Right lobe of liver (tissue), 6 donors: ENCODE results near the gene LRMDA. TPM values are rescaled to one million over a fixed set of nuclear protein-coding genes. Genes with fewer than 3 reads are reported as not detected.

ENCODE experiments used
- ATAC-seq, 4 donors: fragments of 200-7000 bp; cut with Tn5 transposase; one replicate each; pipeline ENCODE4 v1.9.1; 2020; ENCODE audit warnings: mild to moderate bottlenecking in 4 of 4, moderate library complexity in 4 of 4
- DNase-seq, 3 donors: peaks; one replicate each; pipeline ENCODE4 v3.0.0-alpha.2; 2020
- H3K27ac ChIP-seq, 3 donors: fragments of 200-600 bp; one replicate each; pipeline ENCODE4 v1.8.0; 2022
- H3K27me3 ChIP-seq, 2 donors: fragments of 200-600 bp; one replicate each; pipeline ENCODE4 v1.8.0; 2022
- H3K36me3 ChIP-seq, 4 donors: fragments of 200-600 bp; sonication (generic) in 1 of 4; one replicate each; pipeline versions ENCODE4 v1.5.1 to v1.8.0; 2017 to 2022; ENCODE audit warnings: control low read depth in 1 of 4
- H3K4me1 ChIP-seq, 4 donors: fragments of 200-600 bp; sonication (generic) in 1 of 4; one replicate each; pipeline versions ENCODE4 v1.5.1 to v1.8.0; 2017 to 2022; ENCODE audit warnings: control low read depth in 1 of 4
- H3K4me3 ChIP-seq, 3 donors: fragments of 200-600 bp; one replicate each; pipeline ENCODE4 v1.8.0; 2022
- H3K9me3 ChIP-seq, 4 donors: fragments of 200-600 bp; sonication (generic) in 1 of 4; one replicate each; pipeline versions ENCODE4 v1.5.1 to v1.8.0; 2017 to 2022; ENCODE audit warnings: control low read depth in 1 of 4
- CTCF ChIP-seq, 4 donors: fragments of 200-600 bp in 3 of 4; fragments of 450-650 bp in 1 of 4; IDR thresholded peaks; one replicate each; pipeline versions ENCODE4 v1.5.1 to v1.8.0; 2016 to 2022; ENCODE audit warnings: antibody characterized with exemption in 4 of 4, mild to moderate bottlenecking in 2 of 4
- POLR2A ChIP-seq: fragments of 450-650 bp; IDR thresholded peaks from one replicate; pipeline ENCODE4 v1.6.1; 2017; ENCODE audit warnings: antibody characterized with exemption, mild to moderate bottlenecking
- WGBS: methylation state at CpG from one replicate; pipeline ENCODE4 v1.1.6; 2018; ENCODE audit warnings: low coverage, low lambda C conversion rate; ENCODE audit not compliant: insufficient coverage; ENCODE audit errors: missing lambda C conversion rate; 5-methylcytosine and 5-hydroxymethylcytosine counted together
- intact Hi-C, 2 donors: fragments of 100-400 bp; cut with DNase I; formaldehyde crosslinking; loops; one replicate each; pipeline versions ENCODE4 v1.11.2 to v1.14.1; 2022
- total RNA-seq, 6 experiments: library from RNA; depleted of rRNA in 2 of 6; stranded (reverse); fragments of >200 nt in 2 of 6; fragmentation: NEBNext Ultra II Directional in 3 of 6; extraction: Animal tissue kit (Norgen Biotek cat#: 25700) in 3 of 6; gene quantifications; one replicate each; pipeline versions ENCODE4 v1.1.0 to v1.2.4, GENCODE V29; 2016 to 2023
- donor health status: DM: no; HTN: yes; CAD: no.
- donor health status: DM: no; HTN: no; CAD: no.
- donor health status: DM: no; HTN: no; CAD: no.
- donor health status: DM: no; HTN: yes; CAD: no.
- donor health status: DM: no; HTN: yes; CAD: no.

Gene LRMDA
- total RNA-seq, 6 experiments from 2014 or later = 9.9 to 19.9 (median 16.3) TPM

GRCh38 chr10:76026905-76027304 lies 595.5 kb downstream of the LRMDA start:
- Histone ChIP-seq H3K27me3 (no peaks in the 10 kb centered on the region), H3K9me3 (no peaks in the 10 kb centered on the region), H3K36me3 (no peaks in the 10 kb centered on the region), H3K4me3 (no peak overlapping the region), H3K4me1 (peaks cover 0 to 29% (median 8%) of the 10 kb centered on the region in 4 donors), H3K27ac (peak overlapping the region in 1 of 3 donors; percentile 37)
- DNase-seq (no peak), ATAC-seq (peak in 1 of 4 donors; percentile 5)
- WGBS = 79% methylated on average over 1 of the region's 1 CpG
- no peak for TF ChIP-seq POLR2A
- TF ChIP-seq CTCF (IDR thresholded peaks at IDR 0.05) = peak in 1 of 4 donors; percentile 13
- intact Hi-C loops = no loop called here

GRCh38 chr10:76029782-76030181 lies 598.4 kb downstream of the LRMDA start:
- Histone ChIP-seq H3K4me1 (peaks cover 0 to 43% (median 4%) of the 10 kb centered on the region in 4 donors), H3K9me3 (no peaks in the 10 kb centered on the region), H3K36me3 (no peaks in the 10 kb centered on the region), H3K4me3 (no peak overlapping the region), H3K27ac (no peak overlapping the region), H3K27me3 (no peaks in the 10 kb centered on the region)
- TF ChIP-seq POLR2A (no peak), CTCF (IDR thresholded peaks at IDR 0.05) (no peak)
- 90% methylated on average over 3 of the region's 4 CpGs for WGBS
- ATAC-seq = no peak
- intact Hi-C loops = loop anchor here (5.0 to 10.0 kb wide), 2 partner anchors 627 to 635 kb away; partner anchors contain the start of gene ZNF503 (in 1 of the 2)
- no peak for DNase-seq

GRCh38 chr10:76031099-76031498 lies 599.7 kb downstream of the LRMDA start:
- TF ChIP-seq CTCF (IDR thresholded peaks at IDR 0.05) (no peak), POLR2A (no peak)
- intact Hi-C loops = loop anchor here (5.0 to 10.0 kb wide), 2 partner anchors 629 to 636 kb away; partner anchors contain the start of gene ZNF503 (in 1 of the 2)

GRCh38 chr10:76031769-76032699 lies 600.6 kb downstream of the LRMDA start:
- no peak for ATAC-seq
- no peaks in the 10 kb centered on the region for H3K36me3 ChIP-seq
- H3K27ac ChIP-seq = peak overlapping the region; percentile 43 to 74 (median 67)
- intact Hi-C loops = loop anchor here (5.0 to 10.0 kb wide), 2 partner anchors 630 to 637 kb away; partner anchors contain the start of gene ZNF503 (in 1 of the 2)
- WGBS = 58% methylated on average over 4 of the region's 14 CpGs
- no peaks in the 10 kb centered on the region for H3K9me3 ChIP-seq
- peaks cover 0 to 47% (median 11%) of the 10 kb centered on the region in 4 donors for H3K4me1 ChIP-seq
- peak overlapping the region; percentile 12 to 54 (median 53) for H3K4me3 ChIP-seq
- TF ChIP-seq POLR2A (no peak), CTCF (IDR thresholded peaks at IDR 0.05) (no peak)
- H3K27me3 ChIP-seq = no peaks in the 10 kb centered on the region
- no peak for DNase-seq

More at GRCh38 chr10:76031099-76031498, 599.7 kb downstream of the LRMDA start:
- H3K4me1 ChIP-seq = peaks cover 0 to 46% (median 8%) of the 10 kb centered on the region in 4 donors
- WGBS = 40% methylated on average over 2 of the region's 2 CpGs
- DNase-seq (no peak), ATAC-seq (no peak)
- H3K4me3 ChIP-seq = peak overlapping the region in 1 of 3 donors; percentile 53
- H3K27me3 ChIP-seq = no peaks in the 10 kb centered on the region
- H3K9me3 ChIP-seq = no peaks in the 10 kb centered on the region
- H3K27ac ChIP-seq = peak overlapping the region in 1 of 3 donors; percentile 74
- H3K36me3 ChIP-seq = no peaks in the 10 kb centered on the region
